ENCODE data around the gene OSMR. TPM values are rescaled to one million over a fixed set of nuclear protein-coding genes. Genes with fewer than 3 reads are reported as not detected.

Gene OSMR
- total RNA-seq, 4 donors from 2014 or later = 6.3 to 16.5 (median 11.7) TPM

DNA sequence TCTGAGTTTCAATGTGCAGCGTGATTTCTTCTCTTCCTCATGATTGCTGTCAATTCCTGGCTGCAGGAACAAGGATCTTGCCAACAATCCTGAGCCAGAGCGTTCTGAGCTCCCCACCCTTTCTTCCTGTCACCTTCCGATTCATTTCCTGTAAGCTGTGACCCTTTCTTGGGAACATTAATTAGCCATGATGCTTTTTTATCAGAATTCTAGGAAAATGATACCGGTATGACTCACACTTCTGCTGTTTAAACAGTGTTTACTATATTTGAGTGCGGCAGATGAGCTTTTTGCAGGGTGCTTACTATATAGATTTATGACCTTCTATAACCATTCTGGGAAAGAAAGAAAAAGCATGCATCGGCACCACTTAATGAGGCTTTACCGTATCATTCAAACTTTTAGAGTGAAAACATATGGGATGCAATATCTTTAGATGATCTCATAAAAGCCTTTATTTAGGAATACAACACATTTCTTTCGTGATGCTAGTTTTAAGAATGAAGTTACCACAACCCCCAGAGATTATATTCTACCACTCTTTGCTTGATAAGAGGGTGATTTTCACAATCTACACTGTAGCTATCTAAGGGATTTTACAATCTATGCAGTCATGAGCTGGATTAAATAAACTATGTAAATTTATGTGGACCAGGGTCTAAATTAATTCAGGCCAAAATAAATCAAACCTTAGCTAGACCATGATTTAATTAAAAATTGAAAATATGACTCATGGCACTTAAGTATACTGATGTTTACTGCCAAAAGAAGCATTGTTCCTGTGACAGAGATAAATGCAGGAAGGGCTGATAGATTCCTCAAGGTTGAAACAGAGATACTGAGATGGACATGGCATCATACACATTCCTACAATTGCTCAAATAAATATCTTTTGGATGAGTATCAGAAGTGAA is 38.0 kb upstream of the OSMR start:
- H3K4me3 ChIP-seq = no peak overlapping the region
- no peaks in the 10 kb centered on the region for H3K27me3 ChIP-seq
- DNase-seq = no peak
- peak overlapping the region; percentile 6 to 37 (median 26) for H3K27ac ChIP-seq
- 24 to 26% methylated on average over 8 of the region's 8 CpGs for WGBS, 2 donors (ENCODE audit: low coverage in 1 of 2)
- H3K36me3 ChIP-seq = no peaks in the 10 kb centered on the region
- in situ Hi-C loops (cut with MboI; ENCODE audit: low pct_ligation_motif_present in 1 of 4, low pct_unique_long_range_greater_than_20kb in 1 of 4, low sequenced_read_pairs in 3 of 4) = loop anchor here in 3 of 4 donors (10.0 to 25.0 kb wide), 3 partner anchors 246 to 373 kb away; partner anchors contain the start of gene LIFR (in 1 of the 3)
- peaks cover 0 to 13% (median 0%) of the 10 kb centered on the region in 4 donors for H3K4me1 ChIP-seq
- intact Hi-C loops (cut with DNase I; ENCODE audit: low total_unique reads) = loop anchor here (10.0 kb wide), 1 partner anchor 363 kb away; no protein-coding TSS in a partner anchor
- no peak for TF ChIP-seq POLR2AphosphoS5 (IDR thresholded peaks at IDR 0.05)
- no peak for TF ChIP-seq EP300 (IDR thresholded peaks at IDR 0.05; ENCODE audit: low read depth)
- TF ChIP-seq, protein P1, sequence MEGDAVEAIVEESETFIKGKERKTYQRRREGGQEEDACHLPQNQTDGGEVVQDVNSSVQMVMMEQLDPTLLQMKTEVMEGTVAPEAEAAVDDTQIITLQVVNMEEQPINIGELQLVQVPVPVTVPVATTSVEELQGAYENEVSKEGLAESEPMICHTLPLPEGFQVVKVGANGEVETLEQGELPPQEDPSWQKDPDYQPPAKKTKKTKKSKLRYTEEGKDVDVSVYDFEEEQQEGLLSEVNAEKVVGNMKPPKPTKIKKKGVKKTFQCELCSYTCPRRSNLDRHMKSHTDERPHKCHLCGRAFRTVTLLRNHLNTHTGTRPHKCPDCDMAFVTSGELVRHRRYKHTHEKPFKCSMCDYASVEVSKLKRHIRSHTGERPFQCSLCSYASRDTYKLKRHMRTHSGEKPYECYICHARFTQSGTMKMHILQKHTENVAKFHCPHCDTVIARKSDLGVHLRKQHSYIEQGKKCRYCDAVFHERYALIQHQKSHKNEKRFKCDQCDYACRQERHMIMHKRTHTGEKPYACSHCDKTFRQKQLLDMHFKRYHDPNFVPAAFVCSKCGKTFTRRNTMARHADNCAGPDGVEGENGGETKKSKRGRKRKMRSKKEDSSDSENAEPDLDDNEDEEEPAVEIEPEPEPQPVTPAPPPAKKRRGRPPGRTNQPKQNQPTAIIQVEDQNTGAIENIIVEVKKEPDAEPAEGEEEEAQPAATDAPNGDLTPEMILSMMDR (IDR thresholded peaks at IDR 0.05) = no peak
- no peak for TF ChIP-seq POLR2A (IDR thresholded peaks at IDR 0.05)
- no peaks in the 10 kb centered on the region for H3K9me3 ChIP-seq

DNA sequence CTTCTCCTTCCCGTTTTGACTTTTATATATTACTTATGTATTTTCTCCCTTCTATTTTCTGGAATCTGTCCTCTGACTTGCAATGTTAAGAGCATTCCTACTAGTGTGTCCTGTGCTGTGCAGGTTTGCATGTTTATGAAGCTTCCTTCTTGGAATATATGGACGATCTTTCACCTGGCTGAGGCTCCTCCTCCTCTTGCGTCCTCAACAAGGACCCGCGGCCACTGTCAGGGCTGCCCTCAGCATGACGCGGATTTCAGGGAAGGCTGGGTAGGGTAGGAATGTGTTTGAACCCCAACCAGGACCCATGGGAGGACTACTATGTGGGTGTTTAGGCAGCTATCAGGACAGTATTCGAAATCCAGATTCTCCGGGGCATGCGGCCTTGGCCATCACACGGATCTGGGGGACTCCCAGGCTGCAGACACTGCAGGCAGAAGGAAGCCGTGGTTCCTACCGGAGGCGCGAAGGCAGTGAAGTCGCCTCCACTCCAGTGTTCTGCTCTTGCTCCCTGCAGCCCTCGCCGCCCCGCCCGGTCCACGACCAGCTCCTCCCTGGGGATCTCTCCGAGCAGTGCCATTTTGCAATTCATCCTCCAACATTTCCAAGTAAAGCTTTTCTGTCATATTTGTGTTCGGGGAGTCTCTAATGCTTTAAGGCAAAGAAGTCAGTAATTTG is 37.0 kb upstream of the OSMR start:
- intact Hi-C loops (cut with DNase I; ENCODE audit: low total_unique reads) = loop anchor here (10.0 kb wide), 1 partner anchor 364 kb away; no protein-coding TSS in a partner anchor
- Histone ChIP-seq H3K4me3 (no peak overlapping the region), H3K36me3 (no peaks in the 10 kb centered on the region), H3K4me1 (peaks cover 0 to 13% (median 0%) of the 10 kb centered on the region in 4 donors), H3K9me3 (no peaks in the 10 kb centered on the region), H3K27ac (peak overlapping the region in 3 of 4 donors; percentile 24 to 60 (median 41)), H3K27me3 (no peaks in the 10 kb centered on the region)
- TF ChIP-seq POLR2A (IDR thresholded peaks at IDR 0.05) (no peak), EP300 (IDR thresholded peaks at IDR 0.05; ENCODE audit: low read depth) (no peak), POLR2AphosphoS5 (IDR thresholded peaks at IDR 0.05) (no peak)
- TF ChIP-seq, protein P1 (IDR thresholded peaks at IDR 0.05) = no peak
- no peak for DNase-seq
- WGBS, 2 donors (ENCODE audit: low coverage in 1 of 2) = 50 to 81% methylated on average over 1 to 23 of the region's 23 CpGs
- in situ Hi-C loops (cut with MboI; ENCODE audit: low pct_ligation_motif_present in 1 of 4, low pct_unique_long_range_greater_than_20kb in 1 of 4, low sequenced_read_pairs in 3 of 4) = loop anchor here in 3 of 4 donors (10.0 to 25.0 kb wide), 3 partner anchors 247 to 374 kb away; partner anchors contain the start of gene LIFR (in 1 of the 3)

DNA sequence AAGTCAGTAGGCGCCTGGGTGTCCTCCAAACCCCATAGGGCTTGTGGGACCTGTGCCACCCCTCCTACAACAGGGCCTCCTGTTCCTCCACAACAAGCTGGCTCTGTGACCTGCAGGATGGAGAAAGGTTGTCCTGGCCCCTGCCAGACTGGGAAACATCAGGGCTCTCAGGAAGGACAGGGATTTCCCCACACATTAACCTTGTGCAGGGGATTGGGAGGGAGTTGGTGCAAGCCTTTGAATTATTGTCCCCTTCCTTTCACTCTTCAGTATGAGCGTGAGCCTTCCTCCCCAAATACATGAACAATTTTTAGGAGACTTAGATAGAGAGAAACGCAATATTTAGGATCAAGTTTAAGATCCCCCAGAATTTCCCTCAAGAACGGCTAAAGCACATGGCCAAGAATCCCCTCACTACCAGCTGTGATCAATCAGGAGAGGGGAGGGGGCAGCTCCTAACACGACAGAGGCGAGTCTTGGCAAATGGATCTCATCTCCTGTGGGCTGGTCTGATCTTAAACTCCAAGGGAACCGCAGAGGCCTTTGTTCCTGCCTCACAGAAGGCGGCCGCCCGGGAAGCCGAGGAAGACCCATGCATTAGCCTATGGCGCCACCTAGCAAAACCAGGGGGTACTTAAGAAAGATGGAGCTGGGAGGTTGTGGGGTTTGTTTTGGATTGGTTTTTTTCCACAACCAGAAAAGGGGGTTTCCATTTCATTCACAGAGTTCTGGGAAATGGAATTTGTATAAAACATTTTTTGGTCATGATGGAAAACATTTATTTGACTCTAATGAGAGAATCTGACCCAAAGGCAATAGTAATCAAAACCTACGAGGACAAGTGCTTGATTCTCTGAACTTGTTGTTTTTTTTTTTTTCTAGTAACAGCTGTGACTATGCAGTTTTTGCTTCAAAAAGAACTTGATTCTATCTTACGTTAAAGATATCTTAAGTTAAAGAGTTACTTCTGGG is 36.1 kb upstream of the OSMR start:
- intact Hi-C loops (cut with DNase I; ENCODE audit: low total_unique reads) = loop anchor here (10.0 kb wide), 1 partner anchor 365 kb away; no protein-coding TSS in a partner anchor
- no peak for TF ChIP-seq POLR2A (IDR thresholded peaks at IDR 0.05)
- TF ChIP-seq, protein P1 (IDR thresholded peaks at IDR 0.05) = peak; percentile 71 to 79 (median 76)
- Histone ChIP-seq H3K9me3 (no peaks in the 10 kb centered on the region), H3K27ac (peak overlapping the region in 3 of 4 donors; percentile 24 to 60 (median 41)), H3K4me1 (peaks cover 0 to 13% (median 0%) of the 10 kb centered on the region in 4 donors), H3K4me3 (no peak overlapping the region), H3K27me3 (no peaks in the 10 kb centered on the region), H3K36me3 (no peaks in the 10 kb centered on the region)
- in situ Hi-C loops (cut with MboI; ENCODE audit: low pct_ligation_motif_present in 1 of 4, low pct_unique_long_range_greater_than_20kb in 1 of 4, low sequenced_read_pairs in 3 of 4) = loop anchor here (10.0 to 25.0 kb wide), 3 partner anchors 247 to 375 kb away; partner anchors contain the start of gene LIFR (in 1 of the 4)
- DNase-seq = peak; percentile 68
- 22 to 24% methylated on average over 2 to 14 of the region's 14 CpGs for WGBS, 2 donors (ENCODE audit: low coverage in 1 of 2)

Data from transverse colon (tissue), 4 donors.